Peyer's patch (tissue), 4 donors: ENCODE results near the gene WDHD1. TPM values are rescaled to one million over a fixed set of nuclear protein-coding genes. Genes with fewer than 3 reads are reported as not detected.

Experiments
- DNase-seq, 3 donors: peaks; one replicate each; pipeline ENCODE4 v3.0.0-alpha.2; 2017 to 2019
- H3K27ac ChIP-seq, 4 donors: fragments of 200-600 bp; sonication (generic); one replicate each; pipeline ENCODE4 v1.5.1; 2016 to 2019
- H3K27me3 ChIP-seq, 2 donors: fragments of 200-600 bp; sonication (generic); one replicate each; pipeline ENCODE4 v1.5.1; 2019
- H3K36me3 ChIP-seq, 3 donors: fragments of 200-600 bp; sonication (generic); one replicate each; pipeline ENCODE4 v1.5.1; 2016 to 2019
- H3K4me1 ChIP-seq, 4 donors: fragments of 200-600 bp; sonication (generic); one replicate each; pipeline ENCODE4 v1.5.1; 2016 to 2019
- H3K4me3 ChIP-seq, 4 donors: fragments of 200-600 bp; sonication (generic); 1 replicate in 3 of 4; 2 replicates in 1 of 4; pipeline ENCODE4 v1.5.1; 2016 to 2019; ENCODE audit warnings: mild to moderate bottlenecking in 1 of 4
- H3K9me3 ChIP-seq, 4 donors: fragments of 200-600 bp; sonication (generic); one replicate each; pipeline ENCODE4 v1.5.1; 2016 to 2019; ENCODE audit warnings: mild to moderate bottlenecking in 1 of 4
- POLR2A ChIP-seq, 2 donors: fragments of 450-650 bp; IDR thresholded peaks; one replicate each; pipeline ENCODE4 v1.5.1; 2017; ENCODE audit warnings: antibody characterized with exemption in 2 of 2, mild to moderate bottlenecking in 2 of 2, moderate library complexity in 2 of 2
- total RNA-seq, 4 donors: library from RNA; depleted of rRNA; stranded (reverse); fragments of >200 nt; gene quantifications; one replicate each; pipeline ENCODE4 v1.1.0, GENCODE V29; 2016
- TF ChIP-seq, protein P1 (sequence below), 6 experiments: fragments of 450-650 bp in 4 of 6; fragments of 200-600 bp in 2 of 6; sonication (generic) in 1 of 6; IDR thresholded peaks; one replicate each; pipeline ENCODE4 v1.5.1; 2017 to 2019; ENCODE audit warnings: antibody characterized with exemption in 6 of 6, mild to moderate bottlenecking in 3 of 6, moderate library complexity in 1 of 6

WDHD1 gene
- total RNA-seq, 4 donors from 2014 or later: 0.70 to 2.5 (median 1.0) TPM

- DNase-seq: no peak
These were observed 25.5 kb upstream of the WDHD1 start for GRCh38 chr14:55052269-55052930.

GRCh38 chr14:55051423-55052268 is 24.7 kb upstream of the WDHD1 start, which contains the start of gene MAPK1IP1L:
Gene MAPK1IP1L (plus strand): TSS chr14:55051647. CDS start chr14:55061684, 10,037 bp downstream.
- H3K36me3 ChIP-seq: no peaks in the 10 kb centered on the region
- no peaks in the 10 kb centered on the region for H3K9me3 ChIP-seq
- TF ChIP-seq, protein P1, sequence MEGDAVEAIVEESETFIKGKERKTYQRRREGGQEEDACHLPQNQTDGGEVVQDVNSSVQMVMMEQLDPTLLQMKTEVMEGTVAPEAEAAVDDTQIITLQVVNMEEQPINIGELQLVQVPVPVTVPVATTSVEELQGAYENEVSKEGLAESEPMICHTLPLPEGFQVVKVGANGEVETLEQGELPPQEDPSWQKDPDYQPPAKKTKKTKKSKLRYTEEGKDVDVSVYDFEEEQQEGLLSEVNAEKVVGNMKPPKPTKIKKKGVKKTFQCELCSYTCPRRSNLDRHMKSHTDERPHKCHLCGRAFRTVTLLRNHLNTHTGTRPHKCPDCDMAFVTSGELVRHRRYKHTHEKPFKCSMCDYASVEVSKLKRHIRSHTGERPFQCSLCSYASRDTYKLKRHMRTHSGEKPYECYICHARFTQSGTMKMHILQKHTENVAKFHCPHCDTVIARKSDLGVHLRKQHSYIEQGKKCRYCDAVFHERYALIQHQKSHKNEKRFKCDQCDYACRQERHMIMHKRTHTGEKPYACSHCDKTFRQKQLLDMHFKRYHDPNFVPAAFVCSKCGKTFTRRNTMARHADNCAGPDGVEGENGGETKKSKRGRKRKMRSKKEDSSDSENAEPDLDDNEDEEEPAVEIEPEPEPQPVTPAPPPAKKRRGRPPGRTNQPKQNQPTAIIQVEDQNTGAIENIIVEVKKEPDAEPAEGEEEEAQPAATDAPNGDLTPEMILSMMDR (IDR thresholded peaks at IDR 0.05): peak; percentile 99 to 100 (median 100)
- peak; percentile 98 for TF ChIP-seq POLR2A (IDR thresholded peaks at IDR 0.05)
- DNase-seq: peak; percentile 79 to 96 (median 94)
- H3K27ac ChIP-seq: peak within 1 kb of the TSS; percentile 96 to 99 (median 98)
- H3K27me3 ChIP-seq: no peaks in the 10 kb centered on the region
- peak within 1 kb of the TSS; percentile 69 to 96 (median 90) for H3K4me3 ChIP-seq
- peaks cover 0 to 20% (median 1%) of the 10 kb centered on the region in 4 donors for H3K4me1 ChIP-seq

More at GRCh38 chr14:55052269-55052930, 25.5 kb upstream of the WDHD1 start:
- no peaks in the 10 kb centered on the region for H3K9me3 ChIP-seq
- H3K36me3 ChIP-seq: peaks cover 0 to 5% (median 0%) of the 10 kb centered on the region in 3 donors
- H3K27ac ChIP-seq: peak overlapping the region; percentile 96 to 99 (median 98)
- peak overlapping the region; percentile 69 to 96 (median 90) for H3K4me3 ChIP-seq
- TF ChIP-seq POLR2A (IDR thresholded peaks at IDR 0.05): no peak
- TF ChIP-seq, protein P1 (IDR thresholded peaks at IDR 0.05): no peak
- peaks cover 0 to 20% (median 1%) of the 10 kb centered on the region in 4 donors for H3K4me1 ChIP-seq
- no peaks in the 10 kb centered on the region for H3K27me3 ChIP-seq

- H3K27me3 ChIP-seq: no peaks in the 10 kb centered on the region
- DNase-seq: no peak
These were observed 24.2 kb upstream of the WDHD1 start for GRCh38 chr14:55051165-55051422.

DNA sequence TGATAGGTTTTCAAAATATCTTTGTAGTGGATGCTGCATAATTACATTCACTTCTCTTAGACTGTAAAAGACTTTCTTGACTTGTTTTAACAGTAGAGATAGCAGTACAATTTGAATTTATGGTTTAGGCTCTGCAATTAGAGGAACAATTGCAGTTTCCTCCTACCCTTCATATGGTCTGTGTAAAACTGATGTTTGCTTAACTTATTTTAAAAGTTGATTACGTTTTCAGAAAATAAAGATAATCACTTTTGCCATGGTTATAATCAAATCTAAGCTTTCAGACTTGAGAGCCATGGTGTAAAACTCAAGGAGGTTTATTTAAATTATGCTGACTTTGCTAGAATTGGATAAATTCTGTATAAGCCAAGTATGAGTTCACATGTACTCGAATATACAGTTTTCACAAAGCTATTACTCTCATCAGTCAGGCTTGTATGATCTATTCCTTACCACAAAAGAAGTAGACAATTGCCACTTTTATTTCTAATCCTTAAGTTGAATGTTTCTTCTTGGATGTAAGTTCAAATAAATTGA is 22.1 kb upstream of the WDHD1 start:
- TF ChIP-seq, protein P1 (IDR thresholded peaks at IDR 0.05): no peak
- no peak for TF ChIP-seq POLR2A (IDR thresholded peaks at IDR 0.05)
- H3K27ac ChIP-seq: no peak overlapping the region
- no peaks in the 10 kb centered on the region for H3K9me3 ChIP-seq
- no peaks in the 10 kb centered on the region for H3K27me3 ChIP-seq
- no peak for DNase-seq
- H3K4me1 ChIP-seq: peaks cover 0 to 20% (median 1%) of the 10 kb centered on the region in 4 donors
- H3K4me3 ChIP-seq: no peak overlapping the region
- H3K36me3 ChIP-seq: peaks cover 0 to 9% (median 0%) of the 10 kb centered on the region in 3 donors

More at GRCh38 chr14:55051165-55051422, 24.2 kb upstream of the WDHD1 start:
- Histone ChIP-seq H3K36me3 (no peaks in the 10 kb centered on the region), H3K9me3 (no peaks in the 10 kb centered on the region), H3K4me3 (peak overlapping the region; percentile 69 to 96 (median 90)), H3K27ac (peak overlapping the region; percentile 96 to 99 (median 98)), H3K4me1 (peaks cover 0 to 20% (median 1%) of the 10 kb centered on the region in 4 donors)
- TF ChIP-seq POLR2A (IDR thresholded peaks at IDR 0.05): no peak
- TF ChIP-seq, protein P1 (IDR thresholded peaks at IDR 0.05): no peak

DNA sequence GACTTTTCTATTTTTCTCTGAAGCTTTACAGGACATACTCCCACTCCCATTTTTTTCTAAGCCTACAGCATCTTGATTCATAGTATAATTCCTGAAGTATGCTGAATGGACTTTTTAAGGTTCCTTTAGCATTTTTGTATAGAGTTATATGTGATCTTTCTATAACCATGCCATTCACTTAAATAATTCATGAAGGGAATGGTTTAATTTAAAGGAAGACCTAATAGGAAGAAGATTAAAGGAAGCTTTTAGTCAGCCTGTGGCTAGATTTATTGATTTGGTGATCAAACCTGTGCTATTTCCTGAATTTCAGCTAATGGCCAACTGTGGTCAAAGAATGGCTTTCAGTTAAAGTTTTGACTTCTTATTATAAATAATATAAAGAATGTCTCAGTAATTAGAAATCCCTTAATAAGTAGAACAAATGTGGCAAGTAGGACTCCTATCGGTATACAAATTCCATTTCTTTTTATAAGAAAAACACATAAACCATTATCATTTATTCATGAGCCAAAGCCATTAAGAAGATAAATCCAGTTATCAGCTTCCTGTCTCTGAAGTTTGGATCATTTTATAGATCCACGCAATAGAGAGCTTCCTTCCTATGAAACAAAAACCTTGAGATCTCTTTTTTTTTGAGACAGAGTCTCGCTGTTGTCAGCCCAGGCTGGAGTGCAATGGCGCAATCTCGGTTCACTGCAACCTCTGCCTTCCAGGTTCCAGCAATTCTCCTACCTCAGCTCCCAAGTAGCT is 20.6 kb upstream of the WDHD1 start:
- H3K27me3 ChIP-seq: no peaks in the 10 kb centered on the region
- peaks cover 0 to 5% (median 0%) of the 10 kb centered on the region in 4 donors for H3K4me1 ChIP-seq
- peaks cover 0 to 20% (median 0%) of the 10 kb centered on the region in 3 donors for H3K36me3 ChIP-seq
- H3K4me3 ChIP-seq: no peak overlapping the region
- no peak for DNase-seq
- no peak overlapping the region for H3K27ac ChIP-seq
- H3K9me3 ChIP-seq: no peaks in the 10 kb centered on the region
- no peak for TF ChIP-seq POLR2A (IDR thresholded peaks at IDR 0.05)
- TF ChIP-seq, protein P1 (IDR thresholded peaks at IDR 0.05): no peak
